CD14-positive monocyte (primary cell): ENCODE results near the gene DAPK1. TPM values are rescaled to one million over a fixed set of nuclear protein-coding genes. Genes with fewer than 3 reads are reported as not detected.

ENCODE experiments used
- DNase-seq, 3 donors: peaks; one replicate each; pipeline ENCODE4 v3.0.0-alpha.2; 2011 to 2022
- H2AFZ ChIP-seq: 2 replicates; pipeline ENCODE4 v1.6.0; 2012; ENCODE audit warnings: mild to moderate bottlenecking, low read depth, low read length, inconsistent platforms; ENCODE audit not compliant: insufficient read depth, poor library complexity, severe bottlenecking
- H3K27ac ChIP-seq, 2 donors: 1 replicate in 1 of 2; 2 replicates in 1 of 2; pipeline ENCODE4 v1.5.1; 2012 to 2013; ENCODE audit warnings: low read length in 2 of 2, control low read depth in 1 of 2, inconsistent platforms in 1 of 2, low read depth in 1 of 2, mild to moderate bottlenecking in 1 of 2
- H3K27me3 ChIP-seq, 2 donors: one replicate each; pipeline versions ENCODE4 v1.6.0 to v1.6.1; 2011 to 2013; ENCODE audit warnings: low read length in 2 of 2; ENCODE audit not compliant: control insufficient read depth in 2 of 2, insufficient read depth in 2 of 2
- H3K36me3 ChIP-seq, 2 donors: replicated peaks in 1 of 2; 1 replicate in 1 of 2; 2 replicates in 1 of 2; pipeline versions ENCODE4 v1.5.1 to v1.6.1; 2012 to 2013; ENCODE audit warnings: low read length in 2 of 2, control low read depth in 1 of 2, inconsistent platforms in 1 of 2, mild to moderate bottlenecking in 1 of 2; ENCODE audit not compliant: insufficient read depth in 2 of 2, control insufficient read depth in 1 of 2
- H3K4me1 ChIP-seq, 2 donors: 1 replicate in 1 of 2; 2 replicates in 1 of 2; pipeline versions ENCODE4 v1.5.1 to v1.6.1; 2012 to 2013; ENCODE audit warnings: low read length in 2 of 2, control low read depth in 1 of 2, inconsistent platforms in 1 of 2, mild to moderate bottlenecking in 1 of 2, moderate library complexity in 1 of 2; ENCODE audit not compliant: insufficient read depth in 2 of 2, control insufficient read depth in 1 of 2
- H3K4me2 ChIP-seq: replicated peaks from 2 replicates; pipeline ENCODE3; 2012; ENCODE audit warnings: low read length, moderate library complexity, mild to moderate bottlenecking; ENCODE audit not compliant: poor library complexity, severe bottlenecking; ENCODE audit errors: extremely low read depth
- H3K4me3 ChIP-seq, 3 experiments: fragments of 200-600 bp in 1 of 3; sonication (generic) in 1 of 3; replicated peaks in 1 of 3; 1 replicate in 2 of 3; 2 replicates in 1 of 3; pipeline ENCODE4 v1.5.1; 2011 to 2013; ENCODE audit warnings: low read length in 3 of 3, mild to moderate bottlenecking in 3 of 3, control low read depth in 2 of 3, low read depth in 2 of 3, inconsistent platforms in 1 of 3, moderate library complexity in 1 of 3
- H3K79me2 ChIP-seq: 2 replicates; pipeline ENCODE4 v1.6.0; 2012; ENCODE audit warnings: mild to moderate bottlenecking, control low read depth, inconsistent platforms, low read length, moderate library complexity; ENCODE audit not compliant: insufficient read depth
- H3K9ac ChIP-seq: 2 replicates; pipeline ENCODE4 v1.6.0; 2017; ENCODE audit warnings: low read length, mild to moderate bottlenecking; ENCODE audit not compliant: insufficient read depth, poor library complexity, severe bottlenecking
- H3K9me3 ChIP-seq, 2 donors: replicated peaks in 1 of 2; 1 replicate in 1 of 2; 2 replicates in 1 of 2; pipeline versions ENCODE4 v1.5.1 to v1.6.1; 2012 to 2013; ENCODE audit warnings: low read length in 2 of 2, control low read depth in 1 of 2; ENCODE audit not compliant: control insufficient read depth in 1 of 2, insufficient read depth in 1 of 2
- H4K20me1 ChIP-seq: 2 replicates; pipeline ENCODE4 v1.6.0; 2012; ENCODE audit warnings: mild to moderate bottlenecking, low read length, control low read depth, moderate library complexity; ENCODE audit not compliant: insufficient read depth
- H3K27ac Mint-ChIP-seq, 7 donors: one replicate each; pipeline ENCODE4 v1.8.0; 2020; ENCODE audit warnings: mild to moderate bottlenecking in 7 of 7, mixed read lengths in 7 of 7, moderate library complexity in 6 of 7, inconsistent platforms in 2 of 7
- H3K27me3 Mint-ChIP-seq, 3 donors: one replicate each; pipeline ENCODE4 v1.8.0; 2021 to 2022; ENCODE audit warnings: low read depth in 3 of 3, mild to moderate bottlenecking in 3 of 3, mixed read lengths in 3 of 3, moderate library complexity in 3 of 3, inconsistent platforms in 1 of 3
- H3K36me3 Mint-ChIP-seq, 2 donors: one replicate each; pipeline ENCODE4 v1.8.0; 2020; ENCODE audit warnings: mixed read lengths in 2 of 2, inconsistent platforms in 1 of 2, mild to moderate bottlenecking in 1 of 2
- H3K4me1 Mint-ChIP-seq: one replicate; pipeline ENCODE4 v1.8.0; 2020; ENCODE audit warnings: mild to moderate bottlenecking, mixed read lengths
- H3K4me3 Mint-ChIP-seq, 2 donors: one replicate each; pipeline ENCODE4 v1.8.0; 2020; ENCODE audit warnings: mild to moderate bottlenecking in 2 of 2, mixed read lengths in 2 of 2, moderate library complexity in 1 of 2
- H3K9me3 Mint-ChIP-seq, 7 donors: one replicate each; pipeline ENCODE4 v1.8.0; 2020 to 2022; ENCODE audit warnings: mixed read lengths in 7 of 7, mild to moderate bottlenecking in 6 of 7, moderate library complexity in 6 of 7, inconsistent platforms in 2 of 7
- WGBS: methylation state at CpG from one replicate; pipeline ENCODE4 v1.1.5; 2013; ENCODE audit warnings: missing lambda C conversion rate; ENCODE audit not compliant: insufficient coverage; 5-methylcytosine and 5-hydroxymethylcytosine counted together
- intact Hi-C, 2 donors: fragments of 100-400 bp; cut with micrococcal nuclease; formaldehyde crosslinking; loops; one replicate each; pipeline versions ENCODE4 v1.15.0 to v1.15.1; 2023
- polyA plus RNA-seq, 3 donors: library from polyadenylated mRNA; depleted of rRNA in 1 of 3; unstranded in 2 of 3; stranded (reverse) in 1 of 3; fragments of 300-500 nt in 2 of 3; fragments of >200 nt in 1 of 3; fragmentation: Illumina TruSeq in 2 of 3; gene quantifications; 1 replicate in 2 of 3; 2 replicates in 1 of 3; pipeline ENCODE4 v1.2.3, GENCODE V29; 2012 to 2021
- TF ChIP-seq, protein P1 (sequence below): fragments of 200-600 bp; IDR thresholded peaks from one replicate; pipeline ENCODE4 v1.8.0; 2022; ENCODE audit warnings: antibody characterized with exemption, mild to moderate bottlenecking

DAPK1 gene
- polyA plus RNA-seq, 3 donors: 24.1 to 102 (median 44.4) TPM

DNA sequence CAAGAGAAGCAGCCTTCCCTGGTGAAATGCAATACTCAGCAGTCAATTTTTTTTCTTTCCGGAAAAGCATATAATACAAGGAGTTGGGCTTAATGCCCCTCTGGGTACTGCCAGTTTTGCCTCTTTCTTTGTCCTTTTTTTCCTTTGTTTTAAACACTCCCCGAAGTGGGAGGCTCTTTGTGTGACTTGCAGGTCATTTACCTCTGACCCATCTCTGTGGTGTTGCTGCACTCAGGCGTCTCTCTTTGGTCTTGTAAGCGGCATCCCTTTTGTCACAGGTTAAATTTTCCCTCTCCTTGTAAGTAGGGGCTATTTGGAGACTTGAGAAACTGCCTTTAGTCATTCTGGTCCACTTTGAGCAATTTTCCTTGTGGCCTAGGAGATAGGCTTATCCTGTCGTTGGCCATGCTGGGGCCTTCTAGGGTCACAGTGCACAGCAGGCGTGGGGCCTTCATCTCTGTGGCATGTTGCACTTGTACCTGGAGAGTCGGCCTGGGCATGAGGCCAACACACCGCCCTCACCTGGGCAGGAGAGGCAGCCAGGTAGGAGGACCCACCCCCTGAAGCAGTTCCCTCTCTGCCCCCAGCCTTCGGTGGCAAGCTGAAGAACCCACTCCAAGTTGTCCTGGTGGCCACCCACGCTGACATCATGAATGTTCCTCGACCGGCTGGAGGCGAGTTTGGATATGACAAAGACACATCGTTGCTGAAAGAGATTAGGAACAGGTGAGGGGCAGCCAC is 200.6 kb downstream of the DAPK1 start:
- intact Hi-C loops: no loop called here
- H3K9ac ChIP-seq: no peak overlapping the region
- no peak overlapping the region for H3K4me2 ChIP-seq
- H3K79me2 ChIP-seq: no peaks in the 10 kb centered on the region
- Mint-ChIP-seq H3K36me3 (peaks cover 91 to 100% of the 10 kb centered on the region in 2 donors), H3K27me3 (no peaks in the 10 kb centered on the region), H3K4me3 (no peak overlapping the region), H3K9me3 (peaks cover 0 to 7% (median 1%) of the 10 kb centered on the region in 7 donors), H3K4me1 (peaks cover 3% of the 10 kb centered on the region), H3K27ac (no peak overlapping the region)
- no peaks in the 10 kb centered on the region for H3K27me3 ChIP-seq
- TF ChIP-seq, protein P1, sequence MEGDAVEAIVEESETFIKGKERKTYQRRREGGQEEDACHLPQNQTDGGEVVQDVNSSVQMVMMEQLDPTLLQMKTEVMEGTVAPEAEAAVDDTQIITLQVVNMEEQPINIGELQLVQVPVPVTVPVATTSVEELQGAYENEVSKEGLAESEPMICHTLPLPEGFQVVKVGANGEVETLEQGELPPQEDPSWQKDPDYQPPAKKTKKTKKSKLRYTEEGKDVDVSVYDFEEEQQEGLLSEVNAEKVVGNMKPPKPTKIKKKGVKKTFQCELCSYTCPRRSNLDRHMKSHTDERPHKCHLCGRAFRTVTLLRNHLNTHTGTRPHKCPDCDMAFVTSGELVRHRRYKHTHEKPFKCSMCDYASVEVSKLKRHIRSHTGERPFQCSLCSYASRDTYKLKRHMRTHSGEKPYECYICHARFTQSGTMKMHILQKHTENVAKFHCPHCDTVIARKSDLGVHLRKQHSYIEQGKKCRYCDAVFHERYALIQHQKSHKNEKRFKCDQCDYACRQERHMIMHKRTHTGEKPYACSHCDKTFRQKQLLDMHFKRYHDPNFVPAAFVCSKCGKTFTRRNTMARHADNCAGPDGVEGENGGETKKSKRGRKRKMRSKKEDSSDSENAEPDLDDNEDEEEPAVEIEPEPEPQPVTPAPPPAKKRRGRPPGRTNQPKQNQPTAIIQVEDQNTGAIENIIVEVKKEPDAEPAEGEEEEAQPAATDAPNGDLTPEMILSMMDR: no peak
- DNase-seq: no peak
- 97% methylated on average over 12 of the region's 14 CpGs for WGBS
- H3K36me3 ChIP-seq: peaks cover 72 to 98% of the 10 kb centered on the region in 2 donors
- H4K20me1 ChIP-seq: peaks cover 44% of the 10 kb centered on the region
- no peak overlapping the region for H3K4me3 ChIP-seq
- peaks cover 0 to 3% of the 10 kb centered on the region in 2 donors for H3K9me3 ChIP-seq
- no peak overlapping the region for H3K27ac ChIP-seq
- no peaks in the 10 kb centered on the region for H3K4me1 ChIP-seq
- no peak overlapping the region for H2AFZ ChIP-seq

DNA sequence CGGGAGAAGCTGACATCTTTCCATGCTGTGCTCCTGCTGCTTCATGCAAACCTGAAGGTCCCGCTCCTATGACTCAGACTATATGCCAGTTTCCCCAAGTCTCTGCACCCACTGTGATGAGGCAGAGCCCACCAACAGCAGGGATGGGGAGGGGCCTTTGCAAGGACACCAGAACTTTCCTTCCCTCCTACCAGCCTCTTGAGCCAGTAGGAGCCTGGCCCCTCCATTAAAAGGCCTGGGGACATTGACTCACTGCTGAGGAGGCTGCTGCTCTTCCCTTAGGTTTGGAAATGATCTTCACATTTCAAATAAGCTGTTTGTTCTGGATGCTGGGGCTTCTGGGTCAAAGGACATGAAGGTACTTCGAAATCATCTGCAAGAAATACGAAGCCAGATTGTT is 202.2 kb downstream of the DAPK1 start:
- no peaks in the 10 kb centered on the region for H3K27me3 ChIP-seq
- no peak overlapping the region for H3K4me3 ChIP-seq
- no peak overlapping the region for H3K27ac ChIP-seq
- no peak for DNase-seq
- H3K79me2 ChIP-seq: no peaks in the 10 kb centered on the region
- no peak overlapping the region for H2AFZ ChIP-seq
- H3K36me3 Mint-ChIP-seq: peaks cover 94 to 100% of the 10 kb centered on the region in 2 donors
- no peaks in the 10 kb centered on the region for H3K4me1 Mint-ChIP-seq
- H3K36me3 ChIP-seq: peaks cover 69 to 98% of the 10 kb centered on the region in 2 donors
- no peaks in the 10 kb centered on the region for H3K9me3 ChIP-seq
- H3K9me3 Mint-ChIP-seq: peaks cover 0 to 3% (median 0%) of the 10 kb centered on the region in 7 donors
- H3K4me3 Mint-ChIP-seq: no peak overlapping the region
- peaks cover 34% of the 10 kb centered on the region for H4K20me1 ChIP-seq
- WGBS: 89% methylated on average over 4 of the region's 4 CpGs
- H3K9ac ChIP-seq: no peak overlapping the region
- TF ChIP-seq, protein P1: no peak
- intact Hi-C loops: no loop called here
- H3K4me2 ChIP-seq: no peak overlapping the region
- peak overlapping the region in 1 of 7 donors; percentile 74 for H3K27ac Mint-ChIP-seq
- no peaks in the 10 kb centered on the region for H3K4me1 ChIP-seq
- no peaks in the 10 kb centered on the region for H3K27me3 Mint-ChIP-seq
